HepG2 (cell line): Measurements from ENCODE around the gene ACTN3. TPM values are rescaled to one million over a fixed set of nuclear protein-coding genes. Genes with fewer than 3 reads are reported as not detected.
A peak's percentile ranks its signal among the peaks of the same experiment; 100 is the strongest.

ENCODE experiments used
- ATF6 ChIP-seq: sonication (generic); formaldehyde crosslinking; conservative IDR thresholded peaks from 2 replicates; pipeline ENCODE4 v1.4.0; 2020; ENCODE audit warnings: missing genetic modification reagents
- FOSL2 ChIP-seq: sonication (generic); formaldehyde crosslinking; IDR thresholded peaks from 2 replicates; pipeline ENCODE4 v1.4.0; 2020; ENCODE audit warnings: missing genetic modification reagents
- FOXO1 ChIP-seq: sonication (generic); formaldehyde crosslinking; IDR thresholded peaks from 2 replicates; pipeline ENCODE4 v1.4.0; 2020; ENCODE audit warnings: missing genetic modification reagents
- IRX3 ChIP-seq: sonication (generic); formaldehyde crosslinking; IDR thresholded peaks from 2 replicates; pipeline ENCODE4 v1.8.1; 2023; ENCODE audit warnings: mild to moderate bottlenecking, low read depth, missing genetic modification reagents, borderline replicate concordance
- NRL ChIP-seq: sonication (generic); formaldehyde crosslinking; IDR thresholded peaks from 2 replicates; pipeline ENCODE4 v1.5.0; 2020; ENCODE audit warnings: missing genetic modification reagents, mild to moderate bottlenecking, moderate library complexity, borderline replicate concordance
- PHF20 ChIP-seq: sonication (generic); formaldehyde crosslinking; IDR thresholded peaks from 2 replicates; pipeline ENCODE4 v1.5.0; 2020; ENCODE audit warnings: mild to moderate bottlenecking, missing genetic modification reagents
- POLR2AphosphoS5 ChIP-seq: IDR thresholded peaks from 2 replicates; pipeline ENCODE4 v1.6.1; 2012; ENCODE audit warnings: low read depth, low read length
- TOPORS ChIP-seq: sonication (generic); formaldehyde crosslinking; IDR thresholded peaks from 2 replicates; pipeline ENCODE4 v1.8.0; 2023; ENCODE audit warnings: mild to moderate bottlenecking, missing genetic modification reagents
- UBTF ChIP-seq: sonication (generic); formaldehyde crosslinking; IDR thresholded peaks from 2 replicates; pipeline ENCODE4 v1.4.0; 2020; ENCODE audit warnings: mild to moderate bottlenecking, missing genetic modification reagents
- ZC3H13 ChIP-seq: sonication (generic); formaldehyde crosslinking; IDR thresholded peaks from 2 replicates; pipeline ENCODE4 v1.8.1; 2023; ENCODE audit warnings: mild to moderate bottlenecking, missing genetic modification reagents, moderate library complexity
- ZNF142 ChIP-seq: sonication (generic); formaldehyde crosslinking; IDR thresholded peaks from 2 replicates; pipeline ENCODE4 v1.4.0; 2020; ENCODE audit warnings: missing genetic modification reagents
- ZNF354B ChIP-seq: sonication (generic); formaldehyde crosslinking; IDR thresholded peaks from 2 replicates; pipeline ENCODE4 v1.8.0; 2022; ENCODE audit warnings: mild to moderate bottlenecking, missing genetic modification reagents
- ZNF543 ChIP-seq: sonication (generic); formaldehyde crosslinking; IDR thresholded peaks from 2 replicates; pipeline ENCODE4 v1.4.0; 2020; ENCODE audit warnings: mild to moderate bottlenecking, missing genetic modification reagents
- ZNF703 ChIP-seq: sonication (generic); formaldehyde crosslinking; IDR thresholded peaks from 2 replicates; pipeline ENCODE4 v1.5.1; 2020; ENCODE audit warnings: missing genetic modification reagents, mild to moderate bottlenecking, moderate library complexity, borderline replicate concordance
- polyA plus RNA-seq, 8 experiments: library from polyadenylated mRNA; depleted of rRNA in 3 of 8; stranded (reverse) in 7 of 8; unstranded in 1 of 8; fragments of >200 nt; fragmentation: Illumina TruSeq in 4 of 8; extraction: Trizol in 4 of 8; gene quantifications; 2 replicates each; pipeline versions ENCODE4 v1.2.1 to v1.2.3, GENCODE V29; 2011 to 2016; ENCODE audit warnings: low read depth in 4 of 8, missing spikeins in 1 of 8, mixed read lengths in 1 of 8; ENCODE audit not compliant: insufficient read depth in 1 of 8
- total RNA-seq, 5 experiments: library from RNA; depleted of rRNA; stranded (reverse); fragments of >200 nt; fragmentation: Illumina TruSeq; extraction: Trizol; gene quantifications; 2 replicates each; pipeline ENCODE4 v1.2.3, GENCODE V29; 2016; ENCODE audit warnings: low read depth in 1 of 5

ACTN3 gene
- total and polyA plus RNA-seq, 2 of the 13 experiments (the other 11 are each of a cell fraction or from before 2014, with no cell fraction given): 0.04 to 0.09 TPM

GRCh38 chr11:66592457-66593302, 46.0 kb downstream of the ACTN3 start, which contains the start of the genes CCDC87 and CCS (continued):
- TF ChIP-seq ATF6 (CRISPR knock-in tag): no peak
- TF ChIP-seq FOSL2 (CRISPR knock-in tag): no peak; the same call in none of the 2 replicates
- TF ChIP-seq ZNF543 (CRISPR knock-in tag): peak; percentile 88; the same call in 1 of the 2 replicates
- peak; percentile 91 for TF ChIP-seq ZNF142 (CRISPR knock-in tag)
- TF ChIP-seq PHF20 (CRISPR knock-in tag): peak; percentile 72
- peak; percentile 85; the same call in 1 of the 2 replicates for TF ChIP-seq TOPORS
- TF ChIP-seq NRL: peak; percentile 92
- peak; percentile 72 for TF ChIP-seq ZC3H13 (CRISPR knock-in tag)
- TF ChIP-seq FOXO1 (CRISPR knock-in tag): peak; percentile 53
- 0 out of 2 replicates have a peak, but pooled peaks have one; percentile 71 for TF ChIP-seq ZNF354B (CRISPR knock-in tag)
- peak; percentile 98 for TF ChIP-seq POLR2AphosphoS5
- peak; percentile 73 for TF ChIP-seq UBTF
- TF ChIP-seq IRX3: 0 out of 2 replicates have a peak, but pooled peaks have one; percentile 85
- no peak for TF ChIP-seq ZNF703 (CRISPR knock-in tag)
